ENCODE measurements around the gene XPC. TPM values are rescaled to one million over a fixed set of nuclear protein-coding genes. Genes with fewer than 3 reads are reported as not detected.

XPC gene
- total and polyA plus RNA-seq, 2 of the 8 experiments (the other 6 are each of a cell fraction or from before 2014, with no cell fraction given): 8.8 to 27.3 TPM

DNA sequence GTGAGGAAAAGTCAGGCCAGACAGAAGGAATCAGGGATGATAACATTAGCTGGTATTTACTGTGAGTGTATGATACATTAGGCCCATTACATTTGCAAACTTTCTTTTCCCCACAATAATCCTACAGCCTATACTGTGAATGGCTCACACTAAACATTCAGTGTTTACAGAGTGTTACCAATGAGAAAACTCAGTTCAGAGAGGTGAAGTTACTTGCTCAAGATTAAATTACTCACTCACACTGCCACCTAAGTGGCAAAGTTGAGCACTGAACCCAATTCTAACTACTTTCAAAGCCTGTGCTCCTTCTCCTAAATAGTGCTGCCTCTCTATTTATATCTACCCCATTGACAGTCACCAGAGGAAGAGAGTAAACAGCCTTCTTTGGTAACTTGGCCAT, 8.5 kb downstream of the XPC start:
- Histone ChIP-seq H4K91ac (replicated peaks; ENCODE audit: insufficient read length, low read length) (no peak overlapping the region), H2BK120ac (replicated peaks; ENCODE audit: low read depth, low read length) (no peak overlapping the region), H4K20me1 (replicated peaks in 1 of 2; ENCODE audit: control insufficient read depth in 1 of 2, insufficient read depth in 2 of 2, low read length in 2 of 2) (peaks cover 0 to 3% of the 10 kb centered on the region in 2 experiments), H3K4me2 (ENCODE audit: insufficient read depth in 1 of 2, low read depth in 2 of 2, low read length in 2 of 2) (no peak overlapping the region), H3K27ac (ENCODE audit: low read depth, low read length) (no peak overlapping the region), H3K4me3 (ENCODE audit: extremely low read depth in 1 of 4, insufficient read depth in 2 of 4, low read depth in 3 of 4, low read length in 4 of 4) (no peak overlapping the region), H2BK15ac (ENCODE audit: low read length) (no peak overlapping the region), H3K9me3 (ENCODE audit: insufficient read depth in 2 of 2, low read depth in 1 of 2, low read length in 1 of 2) (no peaks in the 10 kb centered on the region), H2BK5ac (ENCODE audit: low read depth, low read length) (no peak overlapping the region), H3K79me2 (ENCODE audit: control insufficient read depth in 1 of 2, insufficient read depth in 2 of 2, low read length in 2 of 2) (peaks cover 0 to 10% of the 10 kb centered on the region in 2 experiments; a peak in 1 of 4 replicates), H4K8ac (ENCODE audit: extremely low read depth, insufficient read depth, low read length) (no peak overlapping the region), H2AK5ac (ENCODE audit: low read depth, low read length) (no peak overlapping the region), H2BK12ac (ENCODE audit: low read depth, low read length) (no peak overlapping the region), H3K14ac (ENCODE audit: insufficient read length) (no peak overlapping the region), H3K4me1 (replicated peaks in 1 of 4; ENCODE audit: control insufficient read depth in 3 of 4, insufficient read depth in 4 of 4, low read length in 3 of 4) (no peaks in the 10 kb centered on the region), H3K27me3 (replicated peaks in 1 of 4; ENCODE audit: control insufficient read depth in 3 of 4, extremely low read depth in 1 of 4, insufficient read depth in 3 of 4, low read length in 3 of 4) (no peaks in the 10 kb centered on the region), H3K23me2 (ENCODE audit: low read depth, low read length) (no peaks in the 10 kb centered on the region), H3K23ac (ENCODE audit: insufficient read length) (no peak overlapping the region), H3K18ac (ENCODE audit: extremely low read depth, low read length) (no peak overlapping the region), H3K4ac (replicated peaks; ENCODE audit: insufficient read length, low read depth, low read length) (no peak overlapping the region), H3K79me1 (ENCODE audit: low read depth, low read length) (peaks cover 2% of the 10 kb centered on the region; the same call in 1 of the 2 replicates), H3K36me3 (ENCODE audit: control insufficient read depth in 2 of 4, insufficient read depth in 4 of 4, low read length in 3 of 4) (peaks cover 17 to 67% (median 57%) of the 10 kb centered on the region in 4 experiments; a peak in 7 of 8 replicates), H4K5ac (ENCODE audit: insufficient read length, low read depth, low read length) (no peak overlapping the region), H2AFZ (ENCODE audit: low read length) (no peak overlapping the region), H3K9ac (replicated peaks in 1 of 4; ENCODE audit: extremely low read depth in 1 of 4, low read depth in 3 of 4, low read length in 3 of 4) (no peak overlapping the region), H2BK20ac (ENCODE audit: low read length) (no peak overlapping the region), H3K56ac (replicated peaks; ENCODE audit: insufficient read length, low read depth, low read length) (no peak overlapping the region)
- TF ChIP-seq SP4 (IDR thresholded peaks at IDR 0.05; ENCODE audit: low read length) (no peak), SP1 (IDR thresholded peaks at IDR 0.05; ENCODE audit: low read depth, low read length) (no peak), SRF (IDR thresholded peaks at IDR 0.05; ENCODE audit: low read depth, low read length) (no peak), SAP30 (IDR thresholded peaks at IDR 0.05; ENCODE audit: insufficient read depth, insufficient replicate concordance, low read length) (no peak), TCF12 (IDR thresholded peaks at IDR 0.05; ENCODE audit: low read depth, low read length) (no peak), SIX5 (IDR thresholded peaks at IDR 0.05; ENCODE audit: low read depth, low read length) (no peak)
- TF ChIP-seq, protein P1, sequence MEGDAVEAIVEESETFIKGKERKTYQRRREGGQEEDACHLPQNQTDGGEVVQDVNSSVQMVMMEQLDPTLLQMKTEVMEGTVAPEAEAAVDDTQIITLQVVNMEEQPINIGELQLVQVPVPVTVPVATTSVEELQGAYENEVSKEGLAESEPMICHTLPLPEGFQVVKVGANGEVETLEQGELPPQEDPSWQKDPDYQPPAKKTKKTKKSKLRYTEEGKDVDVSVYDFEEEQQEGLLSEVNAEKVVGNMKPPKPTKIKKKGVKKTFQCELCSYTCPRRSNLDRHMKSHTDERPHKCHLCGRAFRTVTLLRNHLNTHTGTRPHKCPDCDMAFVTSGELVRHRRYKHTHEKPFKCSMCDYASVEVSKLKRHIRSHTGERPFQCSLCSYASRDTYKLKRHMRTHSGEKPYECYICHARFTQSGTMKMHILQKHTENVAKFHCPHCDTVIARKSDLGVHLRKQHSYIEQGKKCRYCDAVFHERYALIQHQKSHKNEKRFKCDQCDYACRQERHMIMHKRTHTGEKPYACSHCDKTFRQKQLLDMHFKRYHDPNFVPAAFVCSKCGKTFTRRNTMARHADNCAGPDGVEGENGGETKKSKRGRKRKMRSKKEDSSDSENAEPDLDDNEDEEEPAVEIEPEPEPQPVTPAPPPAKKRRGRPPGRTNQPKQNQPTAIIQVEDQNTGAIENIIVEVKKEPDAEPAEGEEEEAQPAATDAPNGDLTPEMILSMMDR (IDR thresholded peaks at IDR 0.05; ENCODE audit: control extremely low read depth in 1 of 3, insufficient read depth in 1 of 3, low read depth in 1 of 3, low read length in 3 of 3): no peak
- TF ChIP-seq, protein P2, sequence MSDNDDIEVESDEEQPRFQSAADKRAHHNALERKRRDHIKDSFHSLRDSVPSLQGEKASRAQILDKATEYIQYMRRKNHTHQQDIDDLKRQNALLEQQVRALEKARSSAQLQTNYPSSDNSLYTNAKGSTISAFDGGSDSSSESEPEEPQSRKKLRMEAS (IDR thresholded peaks at IDR 0.05): no peak
- CTCF ChIA-PET (ENCODE audit: partially characterized antibody): interaction anchor here (1.0 to 1.1 kb wide), 2 partner anchors 21 to 269 kb away, joined by 3 to 4 read pairs; no protein-coding TSS in a partner anchor
- DNase-seq (ENCODE audit: low read depth in 1 of 2, low spot score in 2 of 2) (no peak), FAIRE-seq (no peak)
- POLR2A ChIA-PET (ENCODE audit: partially characterized antibody): no interaction called here

All from H1 (cell line).